A549 (cell line): ENCODE data around the gene GNAL. TPM values are rescaled to one million over a fixed set of nuclear protein-coding genes. Genes with fewer than 3 reads are reported as not detected.
A peak's percentile ranks its signal among the peaks of the same experiment; 100 is the strongest.

Experiments used
- ATAC-seq, 2 experiments: fragments of 200-7000 bp in 1 of 2; fragments of >200 bp in 1 of 2; cut with Nextera tagmentation in 1 of 2; cut with Tn5 transposase in 1 of 2; 3 replicates each; pipeline versions ENCODE4 v1.8.0 to v1.9.1; 2018 to 2020; ENCODE audit warnings: mild to moderate bottlenecking in 1 of 2, moderate library complexity in 1 of 2
- CTCF ChIA-PET: fragments of 300-600 bp; sonication (Branson Sonifier 250); formaldehyde crosslinking; extraction: SDS; loops from one replicate; lab custom pipeline; 2021; ENCODE audit warnings: antibody characterized with exemption, inconsistent platforms; lab: Yijun Ruan, JAX
- POLR2A ChIA-PET: fragments of 350-600 bp; formaldehyde crosslinking; extraction: SDS; loops from one replicate; lab custom pipeline; 2021; ENCODE audit warnings: antibody characterized with exemption, inconsistent platforms; lab: Yijun Ruan, JAX
- DNase-seq, 2 experiments: peaks; one replicate each; pipeline versions ENCODE4 v3.0.0 to v3.0.0-alpha.2; 2011 to 2016; ENCODE audit warnings: low read depth in 1 of 2, low spot score in 1 of 2
- FAIRE-seq: peaks from 2 replicates; lab custom pipeline; 2011; peaks lifted over from hg19 to GRCh38; lab: Jason Lieb, UNC
- H3K27ac ChIP-seq, 2 experiments: fragments of >200 bp; sonication (Bioruptor Twin); formaldehyde crosslinking; 3 replicates each; pipeline ENCODE4 v1.5.1; 2016 to 2017
- H3K4me1 ChIP-seq: fragments of >200 bp; sonication (Bioruptor Twin); formaldehyde crosslinking; 3 replicates; pipeline ENCODE4 v1.6.1; 2016
- H3K4me2 ChIP-seq: fragments of >200 bp; sonication (Bioruptor Twin); formaldehyde crosslinking; 3 replicates; pipeline ENCODE4 v1.6.1; 2016
- H3K4me3 ChIP-seq: fragments of >200 bp; sonication (Bioruptor Twin); formaldehyde crosslinking; 3 replicates; pipeline ENCODE4 v1.5.1; 2016
- H3K9me3 ChIP-seq: fragments of >200 bp; sonication (Bioruptor Twin); formaldehyde crosslinking; 3 replicates; pipeline ENCODE4 v1.6.1; 2016
- CEBPB ChIP-seq, 2 experiments: fragments of >200 bp in 1 of 2; sonication (Bioruptor Twin) in 1 of 2; formaldehyde crosslinking in 1 of 2; IDR thresholded peaks; 2 replicates each; pipeline ENCODE4 v1.6.1; 2012 to 2016
- CHD2 ChIP-seq: fragments of 150-350 bp; IDR thresholded peaks from 2 replicates; pipeline ENCODE4 v1.6.1; 2014; ENCODE audit warnings: low read length; ENCODE audit not compliant: partially characterized antibody
- CHD4 ChIP-seq: fragments of 200-600 bp; sonication (generic); IDR thresholded peaks from 2 replicates; pipeline ENCODE4 v1.6.1; 2016; ENCODE audit warnings: antibody characterized with exemption, mild to moderate bottlenecking, borderline replicate concordance
- CTCF ChIP-seq: fragments of >200 bp; sonication (Bioruptor Twin); formaldehyde crosslinking; IDR thresholded peaks from 3 replicates; pipeline ENCODE4 v1.5.1; 2016
- EHF ChIP-seq: fragments of 250-450 bp; sonication (Bioruptor Pico); IDR thresholded peaks from 2 replicates; pipeline ENCODE4 v1.5.0; 2020; ENCODE audit warnings: mild to moderate bottlenecking
- EP300 ChIP-seq, 2 experiments: fragments of >200 bp; sonication (Bioruptor Twin); formaldehyde crosslinking; IDR thresholded peaks; 2 replicates in 1 of 2; 3 replicates in 1 of 2; pipeline ENCODE4 v1.6.1; 2016 to 2017
- ESRRA ChIP-seq: fragments of 150-350 bp; IDR thresholded peaks from 2 replicates; pipeline ENCODE4 v1.6.1; 2014; ENCODE audit warnings: mild to moderate bottlenecking, low read length, borderline replicate concordance
- FOXS1 ChIP-seq: fragments of 250-450 bp; sonication (Bioruptor Pico); IDR thresholded peaks from 2 replicates; pipeline ENCODE4 v1.5.0; 2020; ENCODE audit warnings: mild to moderate bottlenecking, moderate library complexity
- HES2 ChIP-seq: fragments of >200 bp; sonication (Bioruptor Twin); formaldehyde crosslinking; IDR thresholded peaks from 2 replicates; pipeline ENCODE4 v1.6.1; 2016
- HMGXB4 ChIP-seq: fragments of 250-450 bp; sonication (Bioruptor Pico); IDR thresholded peaks from 2 replicates; pipeline ENCODE4 v1.5.0; 2021; ENCODE audit warnings: mild to moderate bottlenecking, moderate library complexity, borderline replicate concordance
- HOXA7 ChIP-seq: fragments of 250-450 bp; sonication (Bioruptor Pico); IDR thresholded peaks from 2 replicates; pipeline ENCODE4 v1.5.0; 2020; ENCODE audit warnings: mild to moderate bottlenecking, moderate library complexity
- HOXB5 ChIP-seq: fragments of 250-450 bp; sonication (Bioruptor Pico); IDR thresholded peaks from 2 replicates; pipeline ENCODE4 v1.5.0; 2020; ENCODE audit warnings: mild to moderate bottlenecking, moderate library complexity
- JUN ChIP-seq, 2 experiments: fragments of >200 bp; sonication (Bioruptor Twin); formaldehyde crosslinking; IDR thresholded peaks; 2 replicates in 1 of 2; 3 replicates in 1 of 2; pipeline ENCODE4 v1.6.1; 2016 to 2017
- JUNB ChIP-seq: fragments of >200 bp; sonication (Bioruptor Twin); formaldehyde crosslinking; IDR thresholded peaks from 2 replicates; pipeline ENCODE4 v1.6.1; 2016
- KDM1A ChIP-seq: fragments of 200-600 bp; sonication (generic); IDR thresholded peaks from 2 replicates; pipeline ENCODE4 v1.6.1; 2016; ENCODE audit warnings: low read depth, mild to moderate bottlenecking
- MAFK ChIP-seq: fragments of 450-650 bp; IDR thresholded peaks from 2 replicates; pipeline ENCODE4 v1.6.1; 2014; ENCODE audit not compliant: partially characterized antibody
- MAX ChIP-seq: IDR thresholded peaks from 2 replicates; pipeline ENCODE4 v1.6.1; 2012
- MYC ChIP-seq: IDR thresholded peaks from 2 replicates; pipeline ENCODE4 v1.6.1; 2012; ENCODE audit warnings: mild to moderate bottlenecking, inconsistent platforms, low read length, improper control_type of control experiment, borderline replicate concordance
- NFE2L2 ChIP-seq: fragments of 150-350 bp; conservative IDR thresholded peaks from 2 replicates; pipeline ENCODE4 v1.6.1; 2014; ENCODE audit warnings: low read length
- RAD21 ChIP-seq, 2 experiments: fragments of >200 bp in 1 of 2; sonication (Bioruptor Twin) in 1 of 2; formaldehyde crosslinking in 1 of 2; IDR thresholded peaks in 1 of 2; conservative IDR thresholded peaks in 1 of 2; 2 replicates in 1 of 2; 3 replicates in 1 of 2; pipeline ENCODE4 v1.6.1; 2012 to 2018; ENCODE audit warnings: inconsistent platforms in 1 of 2
- RNF2 ChIP-seq: fragments of 200-600 bp; sonication (generic); IDR thresholded peaks from 2 replicates; pipeline ENCODE4 v1.6.1; 2016; ENCODE audit warnings: low read depth, mild to moderate bottlenecking, antibody characterized with exemption, moderate library complexity, borderline replicate concordance
- SMC3 ChIP-seq: fragments of >200 bp; sonication (Bioruptor Twin); formaldehyde crosslinking; IDR thresholded peaks from 3 replicates; pipeline ENCODE4 v1.6.1; 2018; ENCODE audit warnings: inconsistent platforms
- SREBF2 ChIP-seq: fragments of 450-650 bp; IDR thresholded peaks from 2 replicates; pipeline ENCODE4 v1.6.1; 2014; ENCODE audit warnings: mild to moderate bottlenecking, moderate library complexity
- TP53 ChIP-seq: fragments of 250-450 bp; sonication (Bioruptor Pico); IDR thresholded peaks from 2 replicates; pipeline ENCODE4 v1.5.0; 2021; ENCODE audit warnings: mild to moderate bottlenecking, moderate library complexity
- USF2 ChIP-seq: fragments of 450-650 bp; IDR thresholded peaks from 2 replicates; pipeline ENCODE4 v1.6.1; 2014; ENCODE audit warnings: antibody characterized with exemption
- WGBS: methylation state at CpG from one replicate; pipeline ENCODE4 v1.1.6; 2017; ENCODE audit errors: missing lambda C conversion rate; 5-methylcytosine and 5-hydroxymethylcytosine counted together
- polyA plus RNA-seq, 4 experiments: library from polyadenylated mRNA; depleted of rRNA in 3 of 4; stranded (reverse); fragments of >200 nt; fragmentation: RNase III in 1 of 4; extraction: RNeasy Plus Mini Kit Qiagen cat#74134 plus additional on column Dnase treatment in 1 of 4; gene quantifications; 2 replicates in 3 of 4; 3 replicates in 1 of 4; pipeline ENCODE4 v1.2.3, GENCODE V29; 2011 to 2017

The GNAL gene
- polyA plus RNA-seq, 2 of the 4 experiments (the other 2 are of a cell fraction): 5.1 to 12.9 TPM

- H3K27ac ChIP-seq: peak overlapping the region; percentile 91 to 99
- WGBS: 84% methylated on average over 7 of the region's 7 CpGs
- H3K9me3 ChIP-seq: no peaks in the 10 kb centered on the region
- peaks cover 40% of the 10 kb centered on the region for H3K4me1 ChIP-seq
- FAIRE-seq: no peak
- ChIA-PET CTCF (interaction anchor here (0.7 to 3.8 kb wide), 4 partner anchors 65 to 194 kb away, joined by 3 to 15 read pairs (median 4); no protein-coding TSS in a partner anchor), POLR2A (interaction anchor here (0.8 kb wide), 1 partner anchor 43 kb away, joined by 3 read pairs; no protein-coding TSS in a partner anchor)
- no peak for ATAC-seq
- no peak for TF ChIP-seq USF2
- TF ChIP-seq NFE2L2: no peak
- TF ChIP-seq SREBF2: no peak
- no peak for TF ChIP-seq RAD21 (conservative IDR thresholded peaks at IDR 0.05 in 1 of 2, IDR thresholded peaks at IDR 0.05 in 1 of 2)
- no peak for TF ChIP-seq MYC
- TF ChIP-seq ESRRA: no peak
- no peak for TF ChIP-seq EP300 (IDR thresholded peaks at IDR 0.05)
- no peak for DNase-seq
- H3K4me2 ChIP-seq: peak overlapping the region; percentile 75
- 0 out of 3 replicates have a peak overlapping the region, but pooled peaks have one; percentile 78 for H3K4me3 ChIP-seq
Observed at GRCh38 chr18:11849279-11849678, 160.2 kb downstream of the GNAL start.

GRCh38 chr18:11849841-11850634 is 161.0 kb downstream of the GNAL start:
- H3K4me1 ChIP-seq: peaks cover 48% of the 10 kb centered on the region
- no peaks in the 10 kb centered on the region for H3K9me3 ChIP-seq
- peak overlapping the region; percentile 91 to 99 for H3K27ac ChIP-seq
- H3K4me3 ChIP-seq: peak overlapping the region; percentile 78
- CTCF ChIA-PET: interaction anchor here (0.8 to 1.4 kb wide), 2 partner anchors 117 to 189 kb away, joined by 3 to 5 read pairs; no protein-coding TSS in a partner anchor
- ATAC-seq (peak; percentile 58 to 70), FAIRE-seq (no peak), DNase-seq (peak; percentile 36 to 86)
- H3K4me2 ChIP-seq: peak overlapping the region; percentile 75
- POLR2A ChIA-PET: interaction anchor here (0.7 to 0.8 kb wide), 2 partner anchors 8 to 43 kb away, joined by 3 read pairs; no protein-coding TSS in a partner anchor
- WGBS: 4% methylated on average over 17 of the region's 17 CpGs
- no peak for TF ChIP-seq KDM1A
- no peak for TF ChIP-seq CTCF
- no peak for TF ChIP-seq USF2
- no peak for TF ChIP-seq HES2
- TF ChIP-seq HOXB5 (CRISPR knock-in tag): peak; percentile 36; the same call in 1 of the 2 replicates
- no peak for TF ChIP-seq CHD4
- no peak for TF ChIP-seq HMGXB4 (CRISPR knock-in tag)
- no peak for TF ChIP-seq EHF (CRISPR knock-in tag)
- TF ChIP-seq MAX: peak; percentile 72
- no peak for TF ChIP-seq MAFK
- no peak for TF ChIP-seq FOXS1 (CRISPR knock-in tag)
- TF ChIP-seq SMC3: no peak
- TF ChIP-seq TP53 (CRISPR knock-in tag): no peak
- no peak for TF ChIP-seq CHD2
- peak in 1 of 2 experiments; percentile 10; a peak in 2 of 4 replicates for TF ChIP-seq CEBPB (IDR thresholded peaks at IDR 0.05)
- TF ChIP-seq RNF2: no peak
- no peak for TF ChIP-seq JUNB
- no peak for TF ChIP-seq HOXA7 (CRISPR knock-in tag)
- TF ChIP-seq JUN (IDR thresholded peaks at IDR 0.05): peak in 1 of 2 experiments; percentile 48; a peak in 2 of 5 replicates
- no peak for TF ChIP-seq MYC
